Endothelial cell (in vitro differentiated cells): Measurements from ENCODE around the gene C11orf86. TPM values are rescaled to one million over a fixed set of nuclear protein-coding genes. Genes with fewer than 3 reads are reported as not detected.

Experiments
- DNase-seq: peaks from one replicate; pipeline ENCODE4 v3.0.0; 2021; ENCODE audit warnings: low spot score
- H3K27ac Mint-ChIP-seq: one replicate; pipeline ENCODE4 v1.8.0; 2021; ENCODE audit warnings: mixed read lengths, inconsistent platforms; ENCODE audit not compliant: unreplicated experiment
- H3K27me3 Mint-ChIP-seq: one replicate; pipeline ENCODE4 v1.8.0; 2021; ENCODE audit warnings: mild to moderate bottlenecking, moderate library complexity, mixed read lengths, inconsistent platforms; ENCODE audit not compliant: unreplicated experiment
- H3K36me3 Mint-ChIP-seq: one replicate; pipeline ENCODE4 v1.8.0; 2021; ENCODE audit warnings: mild to moderate bottlenecking, low read depth, mixed read lengths, inconsistent platforms; ENCODE audit not compliant: unreplicated experiment
- H3K4me1 Mint-ChIP-seq: one replicate; pipeline ENCODE4 v1.8.0; 2021; ENCODE audit warnings: mild to moderate bottlenecking, mixed read lengths, inconsistent platforms; ENCODE audit not compliant: unreplicated experiment
- H3K4me3 Mint-ChIP-seq: one replicate; pipeline ENCODE4 v1.8.0; 2021; ENCODE audit warnings: mild to moderate bottlenecking, mixed read lengths, inconsistent platforms; ENCODE audit not compliant: unreplicated experiment
- H3K9me3 Mint-ChIP-seq: one replicate; pipeline ENCODE4 v1.8.0; 2021; ENCODE audit warnings: mixed read lengths, inconsistent platforms; ENCODE audit not compliant: unreplicated experiment
- microRNA-seq: library from miRNA; unstranded; fragments of <30 nt; microRNA quantifications from one replicate; pipeline ENCODE4, GENCODE V29; 2020; ENCODE audit not compliant: unreplicated experiment
- total RNA-seq: library from RNA; stranded (reverse); fragmentation: NEBNext Ultra II Directional; extraction: Animal tissue kit (Norgen Biotek cat#: 25700); gene quantifications from one replicate; pipeline ENCODE4 v1.2.1, GENCODE V29; 2021; ENCODE audit not compliant: unreplicated experiment
- TF ChIP-seq, protein P1 (sequence below): fragments of 200-600 bp; sonication (generic); IDR thresholded peaks from one replicate; pipeline ENCODE4 v1.5.0; 2021; ENCODE audit warnings: antibody characterized with exemption; ENCODE audit not compliant: unreplicated experiment

Gene C11orf86
- total RNA-seq, 1 donor from 2014 or later: not detected

DNA sequence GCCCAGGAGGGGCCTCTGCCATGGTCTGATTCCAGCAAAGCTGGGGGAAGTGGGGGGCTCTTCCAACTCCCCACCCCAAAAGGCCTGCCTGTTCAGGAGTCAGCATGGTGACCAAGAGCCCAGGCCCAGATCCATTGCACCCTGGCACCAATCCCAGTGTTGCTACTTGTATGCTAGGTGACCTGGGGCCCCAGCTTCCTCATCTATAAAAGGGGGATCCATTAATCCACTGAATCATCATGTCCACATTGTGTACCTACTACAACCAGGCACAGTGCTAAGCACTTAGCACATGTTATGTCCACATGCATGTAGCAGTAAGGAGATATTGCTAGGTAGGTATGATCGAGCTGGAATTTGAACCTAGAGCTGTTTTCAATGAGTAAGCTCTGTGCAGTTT lies 49.9 kb downstream of the C11orf86 start:
- Mint-ChIP-seq H3K4me1 (peaks cover 5% of the 10 kb centered on the region), H3K9me3 (no peaks in the 10 kb centered on the region), H3K27ac (no peak overlapping the region), H3K36me3 (no peaks in the 10 kb centered on the region), H3K27me3 (peaks cover 17% of the 10 kb centered on the region), H3K4me3 (no peak overlapping the region)
- TF ChIP-seq, protein P1, sequence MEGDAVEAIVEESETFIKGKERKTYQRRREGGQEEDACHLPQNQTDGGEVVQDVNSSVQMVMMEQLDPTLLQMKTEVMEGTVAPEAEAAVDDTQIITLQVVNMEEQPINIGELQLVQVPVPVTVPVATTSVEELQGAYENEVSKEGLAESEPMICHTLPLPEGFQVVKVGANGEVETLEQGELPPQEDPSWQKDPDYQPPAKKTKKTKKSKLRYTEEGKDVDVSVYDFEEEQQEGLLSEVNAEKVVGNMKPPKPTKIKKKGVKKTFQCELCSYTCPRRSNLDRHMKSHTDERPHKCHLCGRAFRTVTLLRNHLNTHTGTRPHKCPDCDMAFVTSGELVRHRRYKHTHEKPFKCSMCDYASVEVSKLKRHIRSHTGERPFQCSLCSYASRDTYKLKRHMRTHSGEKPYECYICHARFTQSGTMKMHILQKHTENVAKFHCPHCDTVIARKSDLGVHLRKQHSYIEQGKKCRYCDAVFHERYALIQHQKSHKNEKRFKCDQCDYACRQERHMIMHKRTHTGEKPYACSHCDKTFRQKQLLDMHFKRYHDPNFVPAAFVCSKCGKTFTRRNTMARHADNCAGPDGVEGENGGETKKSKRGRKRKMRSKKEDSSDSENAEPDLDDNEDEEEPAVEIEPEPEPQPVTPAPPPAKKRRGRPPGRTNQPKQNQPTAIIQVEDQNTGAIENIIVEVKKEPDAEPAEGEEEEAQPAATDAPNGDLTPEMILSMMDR: no peak
- DNase-seq: no peak

DNA sequence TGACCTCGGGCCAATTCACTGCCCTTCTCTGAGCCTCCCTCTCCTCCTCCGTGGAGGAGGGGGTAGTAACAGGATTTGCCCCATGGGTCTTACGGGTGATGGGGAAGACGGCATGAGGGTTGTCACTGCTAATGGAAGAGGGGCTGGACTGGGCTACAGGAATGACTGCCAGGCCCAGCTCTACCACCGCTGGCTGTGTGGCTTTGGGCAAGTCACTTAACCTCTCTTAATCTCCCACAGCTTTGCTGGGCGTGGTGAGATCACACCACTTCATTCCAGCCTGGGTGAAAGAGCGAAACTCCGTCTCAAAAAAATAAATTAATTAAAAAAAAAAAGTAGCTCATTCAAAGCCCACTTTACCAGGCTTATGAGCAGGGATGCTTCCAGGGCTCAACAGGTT lies 50.6 kb downstream of the C11orf86 start:
- Mint-ChIP-seq H3K36me3 (no peaks in the 10 kb centered on the region), H3K4me1 (peaks cover 5% of the 10 kb centered on the region), H3K4me3 (no peak overlapping the region), H3K27ac (no peak overlapping the region), H3K27me3 (peaks cover 15% of the 10 kb centered on the region), H3K9me3 (no peaks in the 10 kb centered on the region)
- TF ChIP-seq, protein P1: no peak
- no peak for DNase-seq

Small RNAs within 50 kb of the gene (microRNA-seq; reads per million reads assigned to microRNA genes)
- not detected for gene MIR3163

Other genes starting within 250 kb of the C11orf86 start
- 17.1 TPM for gene SPTBN2, start 246.1 kb upstream of the C11orf86 start, total RNA-seq
- gene RCE1, start 131.9 kb upstream of the C11orf86 start, total RNA-seq: 25.2 TPM
- gene LRFN4, start 118.2 kb upstream of the C11orf86 start, total RNA-seq: 21.4 TPM
- 5.8 TPM for gene PC, start 16.9 kb upstream of the C11orf86 start, total RNA-seq
- gene SYT12, start 47.8 kb downstream of the C11orf86 start, total RNA-seq: 0.82 TPM
- gene RHOD, start 81.5 kb downstream of the C11orf86 start, total RNA-seq: 10.5 TPM
- 76.9 TPM for gene KDM2A, start 144.0 kb downstream of the C11orf86 start, total RNA-seq